Neuronal stem cell (in vitro differentiated cells): ENCODE results near the gene SAA2.

Source experiments
- DNase-seq: peaks from one replicate; pipeline ENCODE4 v3.0.0-alpha.2; 2013; ENCODE audit warnings: low spot score
- H2AFZ ChIP-seq: one replicate; pipeline ENCODE4 v1.6.1; 2013; ENCODE audit warnings: mild to moderate bottlenecking, low read length, inconsistent platforms
- H2AK5ac ChIP-seq: 2 replicates; pipeline ENCODE4 v1.6.1; 2013; ENCODE audit warnings: low read depth, mild to moderate bottlenecking, inconsistent platforms, low read length, moderate library complexity, mixed read lengths
- H2BK120ac ChIP-seq: 2 replicates; pipeline ENCODE4 v1.6.1; 2013; ENCODE audit warnings: low read depth, mild to moderate bottlenecking, inconsistent platforms, low read length, moderate library complexity, mixed read lengths
- H2BK12ac ChIP-seq: one replicate; pipeline ENCODE4 v1.6.1; 2013; ENCODE audit warnings: low read length, inconsistent platforms
- H2BK15ac ChIP-seq: 2 replicates; pipeline ENCODE4 v1.6.1; 2013; ENCODE audit warnings: mild to moderate bottlenecking, low read length, inconsistent platforms, mixed read lengths
- H2BK5ac ChIP-seq: one replicate; pipeline ENCODE4 v1.6.1; 2013; ENCODE audit warnings: inconsistent platforms, mild to moderate bottlenecking, low read length, moderate library complexity
- H3K14ac ChIP-seq: one replicate; pipeline ENCODE4 v1.6.1; 2013; ENCODE audit warnings: low read length, inconsistent platforms
- H3K18ac ChIP-seq: 2 replicates; pipeline ENCODE4 v1.6.1; 2013; ENCODE audit warnings: low read length, inconsistent platforms
- H3K23ac ChIP-seq: 2 replicates; pipeline ENCODE4 v1.6.1; 2013; ENCODE audit warnings: low read depth, mild to moderate bottlenecking, mixed read lengths, low read length, inconsistent platforms; ENCODE audit not compliant: poor library complexity
- H3K27ac ChIP-seq: replicated peaks from 3 replicates; pipeline ENCODE4 v1.5.1; 2013; ENCODE audit warnings: low read length, inconsistent platforms
- H3K27me3 ChIP-seq, 3 experiments: 2 replicates each; pipeline ENCODE4 v1.6.1; 2013; ENCODE audit warnings: low read length in 3 of 3, mild to moderate bottlenecking in 2 of 3, inconsistent platforms in 1 of 3, low read depth in 1 of 3, mixed read lengths in 1 of 3, moderate library complexity in 1 of 3; ENCODE audit not compliant: control insufficient read depth in 3 of 3, insufficient read depth in 3 of 3
- H3K36me3 ChIP-seq, 2 donors: replicated peaks in 1 of 2; 2 replicates each; pipeline ENCODE4 v1.6.1; 2013; ENCODE audit warnings: low read length in 2 of 2; ENCODE audit not compliant: control insufficient read depth in 2 of 2, insufficient read depth in 2 of 2
- H3K4ac ChIP-seq: 2 replicates; pipeline ENCODE4 v1.6.1; 2013; ENCODE audit warnings: inconsistent platforms, mild to moderate bottlenecking, low read length, moderate library complexity
- H3K4me1 ChIP-seq, 2 donors: 1 replicate in 1 of 2; 2 replicates in 1 of 2; pipeline ENCODE4 v1.6.1; 2013; ENCODE audit warnings: low read length in 2 of 2, low read depth in 1 of 2; ENCODE audit not compliant: control insufficient read depth in 2 of 2, insufficient read depth in 1 of 2
- H3K4me2 ChIP-seq: one replicate; pipeline ENCODE4 v1.6.1; 2013; ENCODE audit warnings: mild to moderate bottlenecking, low read length, inconsistent platforms; ENCODE audit not compliant: insufficient read depth, poor library complexity, severe bottlenecking
- H3K4me3 ChIP-seq, 2 donors: 2 replicates each; pipeline ENCODE4 v1.5.1; 2013; ENCODE audit warnings: low read length in 2 of 2, mild to moderate bottlenecking in 2 of 2, inconsistent platforms in 1 of 2, moderate library complexity in 1 of 2
- H3K79me1 ChIP-seq: one replicate; pipeline ENCODE4 v1.6.1; 2013; ENCODE audit warnings: low read depth, mild to moderate bottlenecking, inconsistent platforms, low read length, moderate library complexity
- H3K9ac ChIP-seq: one replicate; pipeline ENCODE4 v1.6.1; 2013; ENCODE audit warnings: mild to moderate bottlenecking, low read depth, low read length, inconsistent platforms; ENCODE audit not compliant: poor library complexity
- H3K9me3 ChIP-seq, 2 donors: replicated peaks in 1 of 2; 2 replicates each; pipeline versions ENCODE3 to v1.6.1; 2013; ENCODE audit warnings: low read length in 2 of 2, mild to moderate bottlenecking in 2 of 2, inconsistent platforms in 1 of 2, low read depth in 1 of 2, mixed read lengths in 1 of 2, moderate library complexity in 1 of 2; ENCODE audit not compliant: control insufficient read depth in 2 of 2, insufficient read depth in 1 of 2
- H4K8ac ChIP-seq: one replicate; pipeline ENCODE4 v1.6.1; 2013; ENCODE audit warnings: low read depth, mild to moderate bottlenecking, inconsistent platforms, low read length, moderate library complexity
- H4K91ac ChIP-seq: one replicate; pipeline ENCODE4 v1.6.1; 2013; ENCODE audit warnings: low read length, low read depth, mild to moderate bottlenecking, inconsistent platforms; ENCODE audit not compliant: poor library complexity
- WGBS, 2 donors: extraction: QIAGEN DNeasy Blood & Tissue Kit; methylation state at CpG; one replicate each; pipeline ENCODE4 v1.1.7; 2013; ENCODE audit warnings: missing lambda C conversion rate in 2 of 2, mixed read lengths in 1 of 2; ENCODE audit not compliant: insufficient read length in 2 of 2, insufficient replicate concordance in 1 of 2; ENCODE audit errors: extremely low coverage in 2 of 2; 5-methylcytosine and 5-hydroxymethylcytosine counted together

SAA2 gene

GRCh38 chr11:18285841-18286240, 37.4 kb upstream of the SAA2 start:
- H4K91ac ChIP-seq: no peak overlapping the region
- no peak overlapping the region for H3K23ac ChIP-seq
- DNase-seq: no peak
- no peak overlapping the region for H3K4me3 ChIP-seq
- H3K9ac ChIP-seq: no peak overlapping the region
- no peak overlapping the region for H2BK12ac ChIP-seq
- no peaks in the 10 kb centered on the region for H3K79me1 ChIP-seq
- no peak overlapping the region for H2BK5ac ChIP-seq
- no peak overlapping the region for H2AK5ac ChIP-seq
- H3K27me3 ChIP-seq: no peaks in the 10 kb centered on the region
- no CpG with 5 or more reads among the region's 1 CpG for WGBS, 2 donors
- H3K4me2 ChIP-seq: no peak overlapping the region
- no peak overlapping the region for H4K8ac ChIP-seq
- no peak overlapping the region for H3K18ac ChIP-seq
- no peak overlapping the region for H3K27ac ChIP-seq
- H3K9me3 ChIP-seq: no peaks in the 10 kb centered on the region
- no peak overlapping the region for H2BK120ac ChIP-seq
- peaks cover 22 to 98% of the 10 kb centered on the region in 2 donors for H3K36me3 ChIP-seq
- H2AFZ ChIP-seq: no peak overlapping the region
- H3K14ac ChIP-seq: no peak overlapping the region
- H3K4me1 ChIP-seq: no peaks in the 10 kb centered on the region
- H2BK15ac ChIP-seq: no peak overlapping the region
- H3K4ac ChIP-seq: no peak overlapping the region

GRCh38 chr11:18282626-18283025, 34.2 kb upstream of the SAA2 start:
- WGBS, 2 donors: no CpG with 5 or more reads among the region's 2 CpGs
- Histone ChIP-seq H2BK5ac (no peak overlapping the region), H2BK120ac (no peak overlapping the region), H2BK15ac (no peak overlapping the region), H3K23ac (no peak overlapping the region), H2BK12ac (no peak overlapping the region), H3K27me3 (no peaks in the 10 kb centered on the region), H3K14ac (no peak overlapping the region), H3K9me3 (no peaks in the 10 kb centered on the region), H3K4me2 (no peak overlapping the region), H3K9ac (no peak overlapping the region), H3K79me1 (no peaks in the 10 kb centered on the region), H3K4ac (no peak overlapping the region), H3K18ac (no peak overlapping the region), H3K27ac (no peak overlapping the region), H3K4me3 (no peak overlapping the region), H3K36me3 (peaks cover 16 to 96% of the 10 kb centered on the region in 2 donors), H3K4me1 (no peaks in the 10 kb centered on the region), H2AK5ac (no peak overlapping the region), H4K8ac (no peak overlapping the region), H2AFZ (no peak overlapping the region), H4K91ac (no peak overlapping the region)
- DNase-seq: no peak

GRCh38 chr11:18280438-18281045, 32.1 kb upstream of the SAA2 start:
- H3K27me3 ChIP-seq: no peaks in the 10 kb centered on the region
- no peak overlapping the region for H3K14ac ChIP-seq
- no peak overlapping the region for H2BK120ac ChIP-seq
- H2BK15ac ChIP-seq: no peak overlapping the region
- no peak for DNase-seq
- H3K36me3 ChIP-seq: peaks cover 6 to 85% of the 10 kb centered on the region in 2 donors
- H3K27ac ChIP-seq: no peak overlapping the region
- H3K18ac ChIP-seq: no peak overlapping the region
- H2AFZ ChIP-seq: no peak overlapping the region
- no peak overlapping the region for H3K4me3 ChIP-seq
- no peaks in the 10 kb centered on the region for H3K9me3 ChIP-seq
- no CpG with 5 or more reads among the region's 4 CpGs for WGBS, 2 donors
- no peak overlapping the region for H2BK12ac ChIP-seq
- H3K9ac ChIP-seq: no peak overlapping the region
- no peak overlapping the region for H4K91ac ChIP-seq
- no peak overlapping the region for H2BK5ac ChIP-seq
- no peaks in the 10 kb centered on the region for H3K4me1 ChIP-seq
- no peak overlapping the region for H4K8ac ChIP-seq
- no peak overlapping the region for H3K4me2 ChIP-seq
- no peaks in the 10 kb centered on the region for H3K79me1 ChIP-seq
- no peak overlapping the region for H2AK5ac ChIP-seq
- H3K23ac ChIP-seq: no peak overlapping the region
- no peak overlapping the region for H3K4ac ChIP-seq

GRCh38 chr11:18277565-18278271, 29.2 kb upstream of the SAA2 start:
- Histone ChIP-seq H3K4me2 (no peak overlapping the region), H3K4me3 (no peak overlapping the region), H2BK12ac (no peak overlapping the region), H3K4ac (no peak overlapping the region), H3K23ac (no peak overlapping the region), H4K8ac (no peak overlapping the region), H2AK5ac (no peak overlapping the region), H4K91ac (no peak overlapping the region), H2AFZ (no peak overlapping the region), H3K14ac (no peak overlapping the region), H3K27me3 (no peaks in the 10 kb centered on the region), H2BK15ac (no peak overlapping the region), H3K36me3 (peaks cover 5 to 62% of the 10 kb centered on the region in 2 donors), H3K9ac (no peak overlapping the region), H3K79me1 (no peaks in the 10 kb centered on the region), H2BK5ac (no peak overlapping the region), H3K18ac (no peak overlapping the region), H3K9me3 (no peaks in the 10 kb centered on the region), H3K27ac (no peak overlapping the region), H2BK120ac (no peak overlapping the region), H3K4me1 (no peaks in the 10 kb centered on the region)
- no CpG with 5 or more reads among the region's 5 CpGs for WGBS, 2 donors
- DNase-seq: no peak
